Heart right ventricle (tissue), 16 donors: ENCODE results near the gene VPS13D. TPM values are rescaled to one million over a fixed set of nuclear protein-coding genes. Genes with fewer than 3 reads are reported as not detected.

Source experiments
- ATAC-seq, 8 donors: fragments of 200-7000 bp; cut with Tn5 transposase; one replicate each; pipeline ENCODE4 v1.9.1; 2020; ENCODE audit warnings: mild to moderate bottlenecking in 8 of 8, moderate library complexity in 8 of 8, moderate number of reproducible peaks in 1 of 8
- DNase-seq, 2 donors: peaks; one replicate each; pipeline ENCODE4 v3.0.0-alpha.2; 2020
- H3K27ac ChIP-seq, 10 donors: fragments of 200-600 bp; sonication (generic) in 2 of 10; one replicate each; pipeline versions ENCODE4 v1.5.0 to v1.8.0; 2020 to 2022; ENCODE audit warnings: mild to moderate bottlenecking in 3 of 10
- H3K27me3 ChIP-seq, 7 donors: fragments of 200-600 bp; one replicate each; pipeline ENCODE4 v1.8.0; 2021 to 2022; ENCODE audit warnings: mild to moderate bottlenecking in 2 of 7
- H3K36me3 ChIP-seq, 9 donors: fragments of 200-600 bp; sonication (generic) in 1 of 9; one replicate each; pipeline versions ENCODE4 v1.5.0 to v1.8.0; 2020 to 2022; ENCODE audit warnings: mild to moderate bottlenecking in 2 of 9
- H3K4me1 ChIP-seq, 9 donors: fragments of 200-600 bp; sonication (generic) in 1 of 9; one replicate each; pipeline versions ENCODE4 v1.5.0 to v1.8.0; 2020 to 2022; ENCODE audit warnings: mild to moderate bottlenecking in 4 of 9
- H3K4me3 ChIP-seq, 10 donors: fragments of 200-600 bp; sonication (generic) in 2 of 10; one replicate each; pipeline versions ENCODE4 v1.5.0 to v1.8.0; 2020 to 2022; ENCODE audit warnings: mild to moderate bottlenecking in 7 of 10, moderate library complexity in 2 of 10
- H3K9me3 ChIP-seq, 11 donors: fragments of 200-600 bp in 10 of 11; sonication (generic) in 2 of 11; one replicate each; pipeline versions ENCODE4 v1.5.0 to v1.8.0; 2013 to 2022; ENCODE audit warnings: mild to moderate bottlenecking in 2 of 11, control low read depth in 1 of 11, moderate library complexity in 1 of 11
- CTCF ChIP-seq, 9 donors: fragments of 200-600 bp; sonication (generic) in 2 of 9; IDR thresholded peaks; one replicate each; pipeline versions ENCODE4 v1.5.0 to v1.8.0; 2021 to 2022; ENCODE audit warnings: antibody characterized with exemption in 9 of 9, mild to moderate bottlenecking in 5 of 9, moderate library complexity in 1 of 9
- WGBS, 2 donors: extraction: QIAGEN DNeasy Blood & Tissue Kit; methylation state at CpG; one replicate each; pipeline ENCODE4 v1.1.7; 2013; ENCODE audit warnings: inconsistent platforms in 1 of 2; 5-methylcytosine and 5-hydroxymethylcytosine counted together
- intact Hi-C, 10 donors: fragments of 100-400 bp; cut with DNase I; formaldehyde crosslinking; loops; one replicate each; pipeline versions ENCODE4 v1.11.1 to v1.14.2; 2022
- polyA plus RNA-seq, 2 donors: library from polyadenylated mRNA; stranded (reverse); fragments of 200-250 nt; gene quantifications; one replicate each; pipeline ENCODE4 v1.2.3, GENCODE V29; 2013
- total RNA-seq, 10 donors: library from RNA; stranded (reverse); fragmentation: NEBNext Ultra II Directional in 3 of 10; extraction: Animal tissue kit (Norgen Biotek cat#: 25700) in 3 of 10; gene quantifications; one replicate each; pipeline versions ENCODE4 v1.2.1 to v1.2.4, GENCODE V29; 2021 to 2023
- donor health status: Arrhythmogenic right ventricular cardiomyopathy.
- donor health status: ischemic (EF 13 %, LVEDD 7.1; RV severe dilation, severe dysfunction).
- donor health status: healthy with polysubstance abuse.
- donor health status: DM: no; HTN: yes; CAD: no.
- donor health status: DM: no; HTN: no; CAD: no.
- donor health status: ischemic (EF 25% LVEDD 6.9; RV normal size, moderate dysfunction).
- donor health status: ischemic (EF 25% LVEDD 5.7; RV mildly dilated, moderate dysfunction).
- donor health status: healthy.
- donor health status: DM: yes; HTN: yes; CAD: no.
- donor health status: Ischemic cardiomyopathy.
- donor health status: ischemic (EF 35%, LVEDD 5.7; RV mildly dilated, moderate dysfunction).
- donor health status: nonischemic (EF 11% LVEDD 7.7; RV severe dilation, severe dysfunction).
- donor health status: DM: yes; HTN: yes; CAD: no.
- donor health status: PGD.
- donor health status: ischemic (EF 29% LVEDD 5.4; RV normal size, mild dysfunction).
- donor health status: nonischemic (EF 23%, LVEDD 6.1; RV moderate dilation, normal function).

VPS13D gene
- total and polyA plus RNA-seq, 12 donors: 36.9 to 161 (median 83.3) TPM

DNA sequence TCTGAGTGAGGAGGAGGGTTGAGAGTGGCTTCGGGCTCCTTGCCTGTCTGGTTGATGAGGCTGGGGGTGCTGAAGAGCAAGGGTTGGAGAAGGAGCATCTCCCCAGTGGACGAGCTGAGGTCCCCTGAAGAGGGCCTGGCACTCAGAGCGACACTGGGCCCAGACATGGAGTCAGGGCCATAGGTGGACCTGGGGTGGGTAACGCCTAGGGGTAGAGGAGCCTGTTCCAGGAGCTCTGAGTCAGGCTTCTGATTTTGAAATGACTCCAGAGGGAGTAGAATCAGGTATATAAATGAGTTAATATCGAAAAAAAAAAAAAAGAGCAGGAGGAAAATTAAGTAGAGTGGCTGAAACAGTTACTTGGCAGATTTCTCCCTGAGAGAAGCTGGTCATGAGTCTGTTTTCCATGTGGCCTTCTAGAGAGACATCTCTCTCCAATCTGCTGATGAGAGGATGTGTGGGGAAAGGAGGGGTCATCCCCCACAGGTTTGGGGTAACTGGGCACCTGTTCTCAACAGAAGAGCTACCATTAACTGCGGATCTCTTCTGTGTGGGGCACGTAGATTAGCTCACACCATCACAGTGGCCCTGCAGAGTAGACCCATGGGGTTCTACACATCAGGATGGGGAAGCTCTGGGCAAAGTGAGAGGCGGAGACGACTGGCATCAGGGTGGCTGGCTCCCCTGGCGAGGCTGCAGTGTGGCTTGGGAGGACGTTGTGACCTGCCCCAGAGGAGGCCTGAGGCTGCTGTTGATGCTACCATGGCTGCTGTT, 272.7 kb downstream of the VPS13D start:
- no peak overlapping the region for H3K4me3 ChIP-seq
- 88 to 96% methylated on average over 11 of the region's 11 CpGs for WGBS, 2 donors
- H3K36me3 ChIP-seq: peaks cover 0 to 85% (median 17%) of the 10 kb centered on the region in 9 donors
- ATAC-seq: no peak
- intact Hi-C loops: loop anchor here in 1 of 10 donors (5.0 kb wide), 1 partner anchor 45 kb away; no protein-coding TSS in a partner anchor
- no peaks in the 10 kb centered on the region for H3K27me3 ChIP-seq
- no peak for TF ChIP-seq CTCF (IDR thresholded peaks at IDR 0.05)
- no peak overlapping the region for H3K27ac ChIP-seq
- no peak for DNase-seq
- H3K4me1 ChIP-seq: peaks cover 0 to 21% (median 10%) of the 10 kb centered on the region in 9 donors
- H3K9me3 ChIP-seq: no peaks in the 10 kb centered on the region

- Histone ChIP-seq H3K4me1 (peaks cover 0 to 22% (median 10%) of the 10 kb centered on the region in 9 donors), H3K27me3 (no peaks in the 10 kb centered on the region), H3K27ac (no peak overlapping the region), H3K4me3 (no peak overlapping the region), H3K9me3 (no peaks in the 10 kb centered on the region), H3K36me3 (peaks cover 0 to 83% (median 18%) of the 10 kb centered on the region in 9 donors)
- intact Hi-C loops: loop anchor here in 1 of 10 donors (5.0 kb wide), 1 partner anchor 44 kb away; no protein-coding TSS in a partner anchor
- 84 to 91% methylated on average over 8 of the region's 8 CpGs for WGBS, 2 donors
- DNase-seq (no peak), ATAC-seq (no peak)
- no peak for TF ChIP-seq CTCF (IDR thresholded peaks at IDR 0.05)
Measured at GRCh38 chr1:12503709-12504108, 273.9 kb downstream of the VPS13D start.

DNA sequence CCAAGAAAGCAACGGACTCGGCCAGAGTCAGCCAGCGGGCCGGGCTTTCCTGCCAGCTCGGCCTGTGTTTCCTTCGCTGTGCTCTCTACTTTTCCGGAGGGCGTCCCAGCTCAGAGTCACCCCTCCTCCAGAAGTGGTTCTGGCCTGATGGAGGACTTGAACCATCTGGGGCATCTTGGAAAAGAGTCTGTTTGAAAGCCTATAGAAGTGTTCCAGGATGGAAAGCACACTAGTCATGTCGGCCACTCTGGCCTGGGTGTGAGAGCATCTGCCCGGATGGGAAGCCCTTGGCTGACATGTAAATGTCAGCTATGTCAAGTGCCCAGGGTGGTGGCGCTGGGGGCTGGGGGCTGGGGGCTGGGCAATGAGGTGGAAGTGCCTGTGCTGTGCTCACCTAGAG, 274.8 kb downstream of the VPS13D start:
- Histone ChIP-seq H3K4me3 (no peak overlapping the region), H3K9me3 (no peaks in the 10 kb centered on the region), H3K27me3 (no peaks in the 10 kb centered on the region), H3K4me1 (peaks cover 0 to 22% (median 11%) of the 10 kb centered on the region in 9 donors), H3K36me3 (peaks cover 0 to 85% (median 21%) of the 10 kb centered on the region in 9 donors), H3K27ac (no peak overlapping the region)
- no peak for DNase-seq
- 84 to 85% methylated on average over 11 of the region's 11 CpGs for WGBS, 2 donors
- ATAC-seq: peak in 1 of 8 donors; percentile 30
- intact Hi-C loops: loop anchor here in 1 of 10 donors (5.0 kb wide), 1 partner anchor 43 kb away; no protein-coding TSS in a partner anchor
- TF ChIP-seq CTCF (IDR thresholded peaks at IDR 0.05): no peak

DNA sequence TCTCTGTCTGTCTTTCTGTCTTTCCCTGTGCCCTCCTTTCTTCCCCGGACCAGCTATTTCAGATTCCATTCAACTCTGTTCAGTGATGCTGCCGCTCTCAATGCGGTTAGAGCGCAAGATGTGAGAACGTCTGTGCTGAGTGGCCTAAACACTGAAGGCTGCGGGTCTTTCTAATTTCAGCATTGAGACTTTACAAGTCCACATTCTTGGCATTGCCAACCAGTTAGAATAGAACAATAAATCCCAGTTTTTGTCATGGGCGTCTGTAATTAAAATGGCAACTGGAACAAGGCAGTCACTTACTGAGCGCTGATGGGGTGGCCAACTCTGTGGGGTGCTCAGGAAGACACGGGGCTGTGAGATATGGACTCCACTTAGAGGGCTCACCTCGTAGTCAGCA, 275.4 kb downstream of the VPS13D start:
- no peaks in the 10 kb centered on the region for H3K9me3 ChIP-seq
- H3K4me3 ChIP-seq: no peak overlapping the region
- no peak overlapping the region for H3K27ac ChIP-seq
- WGBS, 2 donors: 78 to 86% methylated on average over 10 of the region's 10 CpGs
- no peak for ATAC-seq
- peaks cover 0 to 28% (median 15%) of the 10 kb centered on the region in 9 donors for H3K4me1 ChIP-seq
- intact Hi-C loops: no loop called here
- DNase-seq: no peak
- TF ChIP-seq CTCF (IDR thresholded peaks at IDR 0.05): no peak
- H3K27me3 ChIP-seq: no peaks in the 10 kb centered on the region
- H3K36me3 ChIP-seq: peaks cover 0 to 85% (median 21%) of the 10 kb centered on the region in 9 donors
